ENCODE measurements around the gene DOK4.
A peak's percentile ranks its signal among the peaks of the same experiment; 100 is the strongest.

The DOK4 gene

DNA sequence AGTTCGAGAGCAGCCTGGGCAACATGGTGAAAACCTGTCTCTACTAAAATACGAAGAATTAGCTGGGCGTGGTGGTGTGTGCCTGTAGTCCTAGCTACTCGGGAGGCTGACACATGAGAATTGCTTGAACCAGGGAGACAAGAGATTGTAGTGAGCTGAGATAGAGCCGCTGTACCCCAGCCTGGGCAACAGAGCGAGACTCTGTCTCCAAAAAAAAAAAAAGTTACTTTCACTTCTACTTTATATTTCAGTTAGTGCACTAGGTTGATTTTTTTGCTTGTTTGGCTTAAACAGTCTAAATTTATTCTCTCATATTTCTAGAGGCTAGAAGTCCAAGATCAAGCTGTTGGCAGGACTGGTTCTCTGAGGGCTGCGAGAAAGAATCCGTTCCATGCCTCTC, 36.7 kb upstream of the DOK4 start:
- Histone ChIP-seq H3K27me3 (no peaks in the 10 kb centered on the region), H3K9me3 (no peaks in the 10 kb centered on the region), H3K36me3 (peaks cover 7% of the 10 kb centered on the region; the same call in 1 of the 2 replicates), H3K4me3 (ENCODE audit: low read depth, low read length) (no peak overlapping the region), H3K4me1 (peaks cover 5% of the 10 kb centered on the region; the same call in 1 of the 2 replicates)
- TF ChIP-seq, protein P1, sequence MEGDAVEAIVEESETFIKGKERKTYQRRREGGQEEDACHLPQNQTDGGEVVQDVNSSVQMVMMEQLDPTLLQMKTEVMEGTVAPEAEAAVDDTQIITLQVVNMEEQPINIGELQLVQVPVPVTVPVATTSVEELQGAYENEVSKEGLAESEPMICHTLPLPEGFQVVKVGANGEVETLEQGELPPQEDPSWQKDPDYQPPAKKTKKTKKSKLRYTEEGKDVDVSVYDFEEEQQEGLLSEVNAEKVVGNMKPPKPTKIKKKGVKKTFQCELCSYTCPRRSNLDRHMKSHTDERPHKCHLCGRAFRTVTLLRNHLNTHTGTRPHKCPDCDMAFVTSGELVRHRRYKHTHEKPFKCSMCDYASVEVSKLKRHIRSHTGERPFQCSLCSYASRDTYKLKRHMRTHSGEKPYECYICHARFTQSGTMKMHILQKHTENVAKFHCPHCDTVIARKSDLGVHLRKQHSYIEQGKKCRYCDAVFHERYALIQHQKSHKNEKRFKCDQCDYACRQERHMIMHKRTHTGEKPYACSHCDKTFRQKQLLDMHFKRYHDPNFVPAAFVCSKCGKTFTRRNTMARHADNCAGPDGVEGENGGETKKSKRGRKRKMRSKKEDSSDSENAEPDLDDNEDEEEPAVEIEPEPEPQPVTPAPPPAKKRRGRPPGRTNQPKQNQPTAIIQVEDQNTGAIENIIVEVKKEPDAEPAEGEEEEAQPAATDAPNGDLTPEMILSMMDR (IDR thresholded peaks at IDR 0.05; ENCODE audit: low read depth, low read length): no peak
- no peak for DNase-seq

DNA sequence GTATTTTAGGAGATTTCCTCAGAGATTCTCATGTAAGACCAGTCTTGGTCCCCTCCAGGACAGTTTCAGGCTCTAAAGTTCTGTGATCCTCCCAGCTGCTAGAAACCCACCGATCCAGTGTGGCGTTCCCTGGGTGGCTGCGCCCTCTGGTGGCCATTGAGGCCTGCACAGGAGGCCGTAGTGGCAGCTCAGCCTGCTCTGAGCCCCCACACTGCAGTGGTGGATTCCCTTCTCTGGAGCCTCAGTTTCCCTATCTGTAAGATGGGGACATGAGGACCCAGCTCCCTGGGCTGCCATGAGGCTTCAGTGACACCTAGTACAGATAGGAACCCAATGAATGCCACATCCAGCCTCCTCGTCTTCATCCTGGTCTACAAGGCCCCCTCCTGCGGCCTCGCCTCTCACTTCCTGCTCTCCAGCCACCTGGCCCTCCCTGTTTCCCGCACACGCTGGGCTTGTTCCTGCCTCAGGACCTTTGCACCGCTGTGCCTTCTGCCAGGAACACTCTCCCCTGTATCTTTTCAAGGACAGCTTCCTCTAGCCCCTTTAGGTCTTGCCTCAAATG, 33.6 kb upstream of the DOK4 start:
- H3K9me3 ChIP-seq: no peaks in the 10 kb centered on the region
- peaks cover 21% of the 10 kb centered on the region for H3K4me1 ChIP-seq
- H3K4me3 ChIP-seq (ENCODE audit: low read depth, low read length): no peak overlapping the region
- TF ChIP-seq, protein P1 (IDR thresholded peaks at IDR 0.05; ENCODE audit: low read depth, low read length): peak; percentile 99
- H3K27me3 ChIP-seq: no peaks in the 10 kb centered on the region
- H3K36me3 ChIP-seq: peaks cover 19% of the 10 kb centered on the region
- DNase-seq: peak; percentile 91

DNA sequence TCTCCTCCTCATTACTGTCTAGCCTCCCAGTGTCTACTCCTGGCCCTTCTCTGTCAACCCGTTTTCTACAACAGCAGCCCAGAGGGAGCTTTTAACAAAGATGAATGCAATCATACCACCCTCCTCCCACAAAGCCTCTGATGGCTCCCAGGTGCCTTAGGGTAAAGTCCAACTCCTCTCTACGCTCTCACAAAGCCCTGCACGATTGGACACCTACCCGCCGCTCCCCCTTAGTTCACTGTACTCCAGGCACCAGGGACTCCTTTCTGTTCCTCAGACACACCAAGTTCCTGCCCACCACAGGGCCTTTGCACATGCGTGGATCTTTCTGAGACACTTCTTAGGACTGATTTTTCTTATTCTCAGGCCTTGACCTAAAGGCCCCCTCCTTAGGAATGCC, 32.6 kb upstream of the DOK4 start:
- H3K4me1 ChIP-seq: peaks cover 30% of the 10 kb centered on the region
- no peak overlapping the region for H3K4me3 ChIP-seq (ENCODE audit: low read depth, low read length)
- TF ChIP-seq, protein P1 (IDR thresholded peaks at IDR 0.05; ENCODE audit: low read depth, low read length): no peak; the same call in 1 of the 2 replicates
- no peaks in the 10 kb centered on the region for H3K9me3 ChIP-seq
- H3K36me3 ChIP-seq: peaks cover 19% of the 10 kb centered on the region
- H3K27me3 ChIP-seq: no peaks in the 10 kb centered on the region
- no peak for DNase-seq

DNA sequence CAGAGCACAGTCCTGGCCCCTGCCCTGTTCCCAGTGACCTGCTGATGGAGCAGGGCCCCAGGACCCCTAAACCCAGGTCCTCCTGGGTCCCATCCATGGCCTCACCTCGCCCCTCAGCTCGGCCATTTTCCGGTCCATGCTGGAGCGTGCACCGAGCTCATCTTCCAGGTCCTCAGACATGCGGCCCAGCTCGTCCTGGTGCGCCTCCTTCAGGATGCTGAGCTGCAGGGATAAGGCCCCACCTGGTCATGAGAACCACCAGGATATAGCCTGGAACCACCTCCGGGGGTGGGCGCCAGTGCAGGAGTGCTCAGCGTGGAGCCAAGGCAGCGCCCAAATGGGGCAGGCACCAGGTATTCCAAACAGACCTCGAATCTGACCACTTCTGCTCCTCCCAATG, 32.2 kb upstream of the DOK4 start:
- Histone ChIP-seq H3K4me3 (ENCODE audit: low read depth, low read length) (no peak overlapping the region), H3K36me3 (peaks cover 19% of the 10 kb centered on the region)
- DNase-seq: peak; percentile 51

DNA sequence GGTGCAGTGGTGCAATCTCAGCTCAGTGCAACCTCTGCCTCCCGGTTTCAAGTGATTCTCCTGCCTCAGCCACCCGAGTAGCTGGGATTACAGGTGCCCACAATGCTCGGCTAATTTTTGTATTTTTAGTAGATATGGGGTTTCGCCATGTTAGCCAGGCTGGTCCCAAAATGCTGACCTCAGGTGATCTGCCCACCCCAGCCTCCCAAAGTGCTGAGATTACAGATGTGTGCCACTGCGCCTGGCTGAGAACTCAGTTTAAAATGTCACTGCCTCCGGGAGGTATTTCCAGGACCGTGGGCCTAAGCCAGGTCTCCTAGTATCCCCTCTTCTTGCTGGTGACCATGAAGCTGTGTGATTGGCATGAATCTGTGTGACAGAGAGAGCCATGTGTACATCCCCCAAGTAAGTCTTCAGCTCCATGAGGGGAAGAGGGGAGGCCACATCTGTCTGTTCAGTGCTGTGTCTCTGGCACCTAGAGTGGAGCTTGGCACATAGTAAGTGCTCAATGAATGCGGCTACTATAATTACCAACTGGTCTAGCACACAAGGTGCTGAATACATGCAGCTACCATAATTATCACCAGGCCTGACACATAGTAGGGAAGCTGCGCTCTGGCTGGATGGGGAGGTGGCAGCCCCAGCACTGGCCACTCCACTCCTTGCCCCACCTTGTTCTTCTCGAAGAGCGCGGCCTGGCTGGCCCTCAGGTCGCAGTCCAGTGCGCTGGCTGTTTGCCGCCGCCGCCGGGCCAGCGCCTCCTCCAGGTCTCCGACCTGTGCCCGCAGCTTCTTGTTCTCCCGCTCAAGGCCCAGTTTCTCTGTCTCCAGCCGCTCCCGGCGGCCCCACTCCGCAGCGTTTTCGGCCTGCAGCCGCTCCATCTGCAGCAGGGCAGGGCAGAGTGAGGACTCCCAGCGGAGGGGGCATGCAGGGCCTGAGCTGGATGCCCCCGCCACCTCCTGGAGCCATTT, 31.4 kb upstream of the DOK4 start:
- TF ChIP-seq, protein P1 (IDR thresholded peaks at IDR 0.05; ENCODE audit: low read depth, low read length): no peak

More for the DNA sequence above, 32.2 kb upstream of the DOK4 start:
- Histone ChIP-seq H3K4me1 (peaks cover 34% of the 10 kb centered on the region), H3K9me3 (no peaks in the 10 kb centered on the region), H3K27me3 (no peaks in the 10 kb centered on the region)
- TF ChIP-seq, protein P1 (IDR thresholded peaks at IDR 0.05; ENCODE audit: low read depth, low read length): peak; percentile 38

DNA sequence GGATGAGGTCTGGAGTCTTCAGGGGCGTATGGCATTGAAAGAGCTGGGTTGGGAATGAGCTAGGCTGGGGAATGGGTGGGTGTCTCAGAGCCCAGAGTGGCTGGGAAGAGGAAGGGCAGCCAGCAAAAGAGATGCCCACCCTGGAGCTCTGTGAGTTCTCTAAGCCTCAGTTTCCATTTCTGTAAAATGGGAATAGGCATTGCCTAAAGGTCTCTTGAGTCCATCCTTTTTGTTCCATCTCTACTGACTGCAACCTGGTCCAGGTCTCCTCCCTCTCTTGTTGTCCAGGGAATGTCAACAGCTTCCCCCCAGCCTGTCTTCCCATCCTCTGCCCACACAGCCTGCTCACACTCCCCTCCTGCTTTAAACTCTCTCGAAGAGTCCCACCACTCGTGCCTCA, 30.5 kb upstream of the DOK4 start:
- peaks cover 45% of the 10 kb centered on the region for H3K4me1 ChIP-seq

More for the DNA sequence above, 31.4 kb upstream of the DOK4 start:
- DNase-seq: no peak
- H3K36me3 ChIP-seq: peaks cover 19% of the 10 kb centered on the region
- no peak overlapping the region for H3K4me3 ChIP-seq (ENCODE audit: low read depth, low read length)
- no peaks in the 10 kb centered on the region for H3K9me3 ChIP-seq
- peaks cover 43% of the 10 kb centered on the region for H3K4me1 ChIP-seq
- H3K27me3 ChIP-seq: no peaks in the 10 kb centered on the region

More for the DNA sequence above, 30.5 kb upstream of the DOK4 start:
- Histone ChIP-seq H3K9me3 (no peaks in the 10 kb centered on the region), H3K4me3 (ENCODE audit: low read depth, low read length) (no peak overlapping the region), H3K27me3 (no peaks in the 10 kb centered on the region), H3K36me3 (peaks cover 19% of the 10 kb centered on the region)
- TF ChIP-seq, protein P1 (IDR thresholded peaks at IDR 0.05; ENCODE audit: low read depth, low read length): no peak
- no peak for DNase-seq

All from BE2C (cell line).